Esophagus squamous epithelium (tissue), 4 donors: Measurements from ENCODE around the gene TRIM36.

Experiments used
- POLR2A ChIP-seq, 4 donors: fragments of 450-650 bp; IDR thresholded peaks; one replicate each; pipeline ENCODE4 v1.6.1; 2017; ENCODE audit warnings: antibody characterized with exemption in 4 of 4, mild to moderate bottlenecking in 4 of 4, moderate library complexity in 3 of 4
- TF ChIP-seq, protein P1 (sequence below), 6 experiments: fragments of 450-650 bp in 4 of 6; fragments of 200-600 bp in 2 of 6; sonication (generic) in 2 of 6; IDR thresholded peaks; one replicate each; pipeline ENCODE4 v1.5.1; 2016 to 2019; ENCODE audit warnings: antibody characterized with exemption in 6 of 6, mild to moderate bottlenecking in 4 of 6, moderate library complexity in 4 of 6

DNA sequence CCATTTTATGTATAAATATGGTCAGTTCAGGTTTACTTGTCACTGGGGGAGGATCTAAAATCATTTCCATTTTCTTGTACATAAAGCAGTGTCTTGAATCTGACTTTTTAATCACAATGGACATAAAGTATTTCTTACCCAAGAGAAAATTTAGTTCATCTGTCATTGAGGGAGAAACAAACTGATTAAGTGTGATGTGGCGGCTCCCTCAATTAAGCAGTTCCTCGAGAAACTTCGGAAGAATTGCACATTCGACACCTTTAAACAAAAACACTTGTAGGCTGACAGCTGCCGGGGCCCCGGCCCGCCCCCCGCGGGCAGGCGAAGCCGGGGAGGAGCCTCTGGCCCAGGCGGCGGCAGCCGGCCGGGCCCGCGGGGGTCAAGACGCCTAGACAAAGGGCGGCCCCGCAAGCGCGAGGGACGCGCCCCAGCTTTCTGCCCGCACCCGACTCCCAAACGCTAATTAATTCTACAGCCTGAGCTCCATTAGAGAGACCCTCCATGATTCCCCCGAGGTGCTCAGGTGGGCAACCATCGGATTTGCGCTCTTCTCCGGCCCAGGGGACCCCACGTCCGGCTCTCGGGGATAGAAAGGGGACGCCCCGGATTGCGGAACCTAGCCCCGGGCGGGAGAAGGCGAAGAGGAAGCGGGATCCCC, 750 bp downstream of the TRIM36 start:
- TF ChIP-seq, protein P1, sequence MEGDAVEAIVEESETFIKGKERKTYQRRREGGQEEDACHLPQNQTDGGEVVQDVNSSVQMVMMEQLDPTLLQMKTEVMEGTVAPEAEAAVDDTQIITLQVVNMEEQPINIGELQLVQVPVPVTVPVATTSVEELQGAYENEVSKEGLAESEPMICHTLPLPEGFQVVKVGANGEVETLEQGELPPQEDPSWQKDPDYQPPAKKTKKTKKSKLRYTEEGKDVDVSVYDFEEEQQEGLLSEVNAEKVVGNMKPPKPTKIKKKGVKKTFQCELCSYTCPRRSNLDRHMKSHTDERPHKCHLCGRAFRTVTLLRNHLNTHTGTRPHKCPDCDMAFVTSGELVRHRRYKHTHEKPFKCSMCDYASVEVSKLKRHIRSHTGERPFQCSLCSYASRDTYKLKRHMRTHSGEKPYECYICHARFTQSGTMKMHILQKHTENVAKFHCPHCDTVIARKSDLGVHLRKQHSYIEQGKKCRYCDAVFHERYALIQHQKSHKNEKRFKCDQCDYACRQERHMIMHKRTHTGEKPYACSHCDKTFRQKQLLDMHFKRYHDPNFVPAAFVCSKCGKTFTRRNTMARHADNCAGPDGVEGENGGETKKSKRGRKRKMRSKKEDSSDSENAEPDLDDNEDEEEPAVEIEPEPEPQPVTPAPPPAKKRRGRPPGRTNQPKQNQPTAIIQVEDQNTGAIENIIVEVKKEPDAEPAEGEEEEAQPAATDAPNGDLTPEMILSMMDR (IDR thresholded peaks at IDR 0.05) = no peak
- TF ChIP-seq POLR2A (IDR thresholded peaks at IDR 0.05) = no peak
